Endothelial cell of hepatic sinusoid (primary cell): ENCODE results near the gene LRP2.
"Not testable (repeated sequence)": the region's sequence is repeated elsewhere in the genome, so short reads cannot be mapped to it uniquely, and the experiment has no call there.

Experiments used
- in situ Hi-C: cut with HindIII; loops from 2 replicates; pipeline ENCODE4 v1.10.0; 2017; ENCODE audit warnings: low sequenced_read_pairs

LRP2 gene

GRCh38 chr2:169362118-169362893, at the start of gene LRP2:
LRP2 (minus strand) TSS chr2:169362534; CDS start chr2:169362399, 135 bp downstream.
- in situ Hi-C loops: no loop called here

- in situ Hi-C loops: no loop called here
Observed at GRCh38 chr2:169406891-169407290, 44.6 kb upstream of the LRP2 start.

GRCh38 chr2:169399491-169399890, 37.2 kb upstream of the LRP2 start:
- in situ Hi-C loops: not testable (repeated sequence)

GRCh38 chr2:169397697-169398096, 35.4 kb upstream of the LRP2 start:
- in situ Hi-C loops: no loop called here

GRCh38 chr2:169395821-169396374, 33.6 kb upstream of the LRP2 start:
- in situ Hi-C loops: no loop called here

GRCh38 chr2:169393068-169393590, 30.8 kb upstream of the LRP2 start:
- in situ Hi-C loops: no loop called here

GRCh38 chr2:169391236-169391635, 28.9 kb upstream of the LRP2 start:
- in situ Hi-C loops: no loop called here

GRCh38 chr2:169388161-169388560, 25.8 kb upstream of the LRP2 start:
- in situ Hi-C loops: no loop called here

- in situ Hi-C loops: no loop called here
Observed at GRCh38 chr2:169386722-169387121, 24.4 kb upstream of the LRP2 start.

GRCh38 chr2:169384816-169385215, 22.5 kb upstream of the LRP2 start:
- in situ Hi-C loops: no loop called here

GRCh38 chr2:169372561-169372960, 10.2 kb upstream of the LRP2 start:
- in situ Hi-C loops: no loop called here

GRCh38 chr2:169366066-169366465, 3.7 kb upstream of the LRP2 start:
- in situ Hi-C loops: no loop called here

- in situ Hi-C loops: no loop called here
Observed at GRCh38 chr2:169365029-169365480, 2.7 kb upstream of the LRP2 start.

GRCh38 chr2:169363560-169364150, 1.3 kb upstream of the LRP2 start:
- in situ Hi-C loops: no loop called here

- in situ Hi-C loops: no loop called here
Observed at GRCh38 chr2:169362894-169363559, 693 bp upstream of the LRP2 start.

- in situ Hi-C loops: no loop called here
Observed at GRCh38 chr2:169361706-169362117, 622 bp downstream of the LRP2 start.

GRCh38 chr2:169360984-169361705, 1.2 kb downstream of the LRP2 start:
- in situ Hi-C loops: no loop called here

- in situ Hi-C loops: no loop called here
Observed at GRCh38 chr2:169358016-169358415, 4.3 kb downstream of the LRP2 start.

- in situ Hi-C loops: no loop called here
Observed at GRCh38 chr2:169354244-169354643, 8.1 kb downstream of the LRP2 start.

- in situ Hi-C loops: no loop called here
Observed at GRCh38 chr2:169351725-169352124, 10.6 kb downstream of the LRP2 start.

GRCh38 chr2:169349535-169349934, 12.8 kb downstream of the LRP2 start:
- in situ Hi-C loops: no loop called here
